WTC11 (cell line): Measurements from ENCODE around the gene CD82. TPM values are rescaled to one million over a fixed set of nuclear protein-coding genes. Genes with fewer than 3 reads are reported as not detected.

Experiments
- ATAC-seq: fragments of 200-7000 bp; cut with Tn5 transposase; 2 replicates; pipeline ENCODE4 v1.10.0; 2021; ENCODE audit warnings: mild to moderate bottlenecking, moderate library complexity
- CTCF ChIA-PET: fragments of 300-600 bp; sonication (Branson Sonifier 250); formaldehyde crosslinking; loops from one replicate; lab custom pipeline; 2021; ENCODE audit warnings: antibody characterized with exemption; lab: Charles Lee
- POLR2A ChIA-PET: fragments of 350-600 bp; sonication (Branson Sonifier 250); formaldehyde crosslinking; loops from one replicate; lab custom pipeline; 2021; ENCODE audit warnings: antibody characterized with exemption; lab: Charles Lee
- DNase-seq: peaks from one replicate; pipeline ENCODE4 v3.0.0; 2021; ENCODE audit warnings: low spot score
- H3K27ac Mint-ChIP-seq: 2 replicates; pipeline ENCODE4 v1.8.0; 2021; ENCODE audit warnings: mixed read lengths
- H3K27me3 Mint-ChIP-seq: 2 replicates; pipeline ENCODE4 v1.8.0; 2021; ENCODE audit warnings: low read depth, mild to moderate bottlenecking, moderate library complexity, mixed read lengths
- H3K36me3 Mint-ChIP-seq: 2 replicates; pipeline ENCODE4 v1.8.0; 2021; ENCODE audit warnings: mixed read lengths
- H3K4me1 Mint-ChIP-seq: 2 replicates; pipeline ENCODE4 v1.8.0; 2022; ENCODE audit warnings: mixed read lengths
- H3K4me3 Mint-ChIP-seq: 2 replicates; pipeline ENCODE4 v1.8.0; 2021; ENCODE audit warnings: mild to moderate bottlenecking, moderate library complexity, mixed read lengths
- H3K9me3 Mint-ChIP-seq: 2 replicates; pipeline ENCODE4 v1.8.0; 2021; ENCODE audit warnings: mixed read lengths
- HMGA2 ChIP-seq: fragments of 250-450 bp; sonication (Bioruptor Pico); IDR thresholded peaks from 2 replicates; pipeline ENCODE4 v1.4.0; 2021; ENCODE audit warnings: mild to moderate bottlenecking, moderate library complexity
- MYBL2 ChIP-seq: sonication (generic); formaldehyde crosslinking; IDR thresholded peaks from 2 replicates; pipeline ENCODE4 v1.8.1; 2023; ENCODE audit warnings: mild to moderate bottlenecking, moderate library complexity, missing genetic modification reagents
- NFYB ChIP-seq: sonication (generic); formaldehyde crosslinking; conservative IDR thresholded peaks from 2 replicates; pipeline ENCODE4 v1.8.0; 2022; ENCODE audit warnings: low read depth, missing genetic modification reagents
- NR2C2 ChIP-seq: sonication (generic); formaldehyde crosslinking; IDR thresholded peaks from 2 replicates; pipeline ENCODE4 v1.8.0; 2022; ENCODE audit warnings: mild to moderate bottlenecking, missing genetic modification reagents
- TEAD1 ChIP-seq: sonication (generic); formaldehyde crosslinking; IDR thresholded peaks from 2 replicates; pipeline ENCODE4 v1.8.0; 2022; ENCODE audit warnings: mild to moderate bottlenecking, missing genetic modification reagents
- ZNF232 ChIP-seq: sonication (generic); formaldehyde crosslinking; IDR thresholded peaks from 2 replicates; pipeline ENCODE4 v1.8.0; 2022; ENCODE audit warnings: mild to moderate bottlenecking, missing genetic modification reagents
- ZNF317 ChIP-seq: sonication (generic); formaldehyde crosslinking; IDR thresholded peaks from 2 replicates; pipeline ENCODE4 v1.8.1; 2023; ENCODE audit warnings: low read depth, mild to moderate bottlenecking, moderate library complexity, missing genetic modification reagents, borderline replicate concordance
- ZNF396 ChIP-seq: fragments of 250-450 bp; sonication (Bioruptor Pico); IDR thresholded peaks from 2 replicates; pipeline ENCODE4 v1.8.0; 2021; ENCODE audit warnings: mild to moderate bottlenecking, moderate library complexity, borderline replicate concordance
- total RNA-seq: library from RNA; stranded (reverse); gene quantifications from 3 replicates; pipeline ENCODE4 v1.2.3, GENCODE V29; 2021
- TF ChIP-seq, protein P1 (sequence below): sonication (generic); formaldehyde crosslinking; IDR thresholded peaks from 2 replicates; pipeline ENCODE4 v1.8.1; 2023; ENCODE audit warnings: mild to moderate bottlenecking, missing genetic modification reagents, borderline replicate concordance
- TF ChIP-seq, protein P2 (sequence below): sonication (generic); formaldehyde crosslinking; IDR thresholded peaks from 2 replicates; pipeline ENCODE4 v1.8.1; 2022; ENCODE audit warnings: low read depth, mild to moderate bottlenecking, moderate library complexity, missing genetic modification reagents, borderline replicate concordance
- TF ChIP-seq, protein P3 (sequence below): fragments of 250-450 bp; sonication (Bioruptor Pico); IDR thresholded peaks from 2 replicates; pipeline ENCODE4 v1.9.0; 2021; ENCODE audit warnings: mild to moderate bottlenecking
- TF ChIP-seq, protein P4 (sequence below): sonication (generic); formaldehyde crosslinking; IDR thresholded peaks from 2 replicates; pipeline ENCODE4 v1.8.0; 2022; ENCODE audit warnings: mild to moderate bottlenecking, missing genetic modification reagents

Gene CD82
- total RNA-seq, 1 experiment from 2014 or later = 15.5 TPM

DNA sequence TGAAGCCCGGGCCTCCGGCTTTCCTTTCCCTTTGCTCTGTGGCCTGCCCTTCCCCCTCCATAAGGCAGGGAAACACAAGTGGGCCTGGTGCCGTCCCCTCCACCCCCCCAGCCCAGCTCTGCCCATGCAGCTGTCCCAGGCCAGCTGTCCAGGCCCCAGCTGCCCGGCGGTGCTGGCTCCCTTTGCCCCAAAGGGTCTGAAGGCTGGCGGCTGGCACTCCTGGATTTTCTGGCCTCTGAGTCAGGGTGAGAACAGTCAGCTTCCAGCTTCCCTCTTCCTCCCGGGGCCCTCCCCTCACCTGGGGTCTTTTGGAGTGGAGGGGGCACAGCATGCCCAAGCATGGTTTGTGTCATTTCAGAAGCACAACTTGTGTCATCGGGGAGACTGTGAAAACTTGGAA, 27.8 kb downstream of the CD82 start:
- no peak overlapping the region for H3K27ac Mint-ChIP-seq
- H3K9me3 Mint-ChIP-seq = no peaks in the 10 kb centered on the region
- no peak for ATAC-seq
- no peaks in the 10 kb centered on the region for H3K36me3 Mint-ChIP-seq
- ChIA-PET POLR2A (no interaction called here), CTCF (interaction anchor here (1.0 to 1.5 kb wide), 2 partner anchors 24 to 34 kb away, joined by 4 to 5 read pairs; no protein-coding TSS in a partner anchor)
- no peaks in the 10 kb centered on the region for H3K27me3 Mint-ChIP-seq
- peaks cover 15% of the 10 kb centered on the region for H3K4me1 Mint-ChIP-seq
- no peak for TF ChIP-seq ZNF396
- TF ChIP-seq MYBL2 = no peak
- TF ChIP-seq, protein P1, sequence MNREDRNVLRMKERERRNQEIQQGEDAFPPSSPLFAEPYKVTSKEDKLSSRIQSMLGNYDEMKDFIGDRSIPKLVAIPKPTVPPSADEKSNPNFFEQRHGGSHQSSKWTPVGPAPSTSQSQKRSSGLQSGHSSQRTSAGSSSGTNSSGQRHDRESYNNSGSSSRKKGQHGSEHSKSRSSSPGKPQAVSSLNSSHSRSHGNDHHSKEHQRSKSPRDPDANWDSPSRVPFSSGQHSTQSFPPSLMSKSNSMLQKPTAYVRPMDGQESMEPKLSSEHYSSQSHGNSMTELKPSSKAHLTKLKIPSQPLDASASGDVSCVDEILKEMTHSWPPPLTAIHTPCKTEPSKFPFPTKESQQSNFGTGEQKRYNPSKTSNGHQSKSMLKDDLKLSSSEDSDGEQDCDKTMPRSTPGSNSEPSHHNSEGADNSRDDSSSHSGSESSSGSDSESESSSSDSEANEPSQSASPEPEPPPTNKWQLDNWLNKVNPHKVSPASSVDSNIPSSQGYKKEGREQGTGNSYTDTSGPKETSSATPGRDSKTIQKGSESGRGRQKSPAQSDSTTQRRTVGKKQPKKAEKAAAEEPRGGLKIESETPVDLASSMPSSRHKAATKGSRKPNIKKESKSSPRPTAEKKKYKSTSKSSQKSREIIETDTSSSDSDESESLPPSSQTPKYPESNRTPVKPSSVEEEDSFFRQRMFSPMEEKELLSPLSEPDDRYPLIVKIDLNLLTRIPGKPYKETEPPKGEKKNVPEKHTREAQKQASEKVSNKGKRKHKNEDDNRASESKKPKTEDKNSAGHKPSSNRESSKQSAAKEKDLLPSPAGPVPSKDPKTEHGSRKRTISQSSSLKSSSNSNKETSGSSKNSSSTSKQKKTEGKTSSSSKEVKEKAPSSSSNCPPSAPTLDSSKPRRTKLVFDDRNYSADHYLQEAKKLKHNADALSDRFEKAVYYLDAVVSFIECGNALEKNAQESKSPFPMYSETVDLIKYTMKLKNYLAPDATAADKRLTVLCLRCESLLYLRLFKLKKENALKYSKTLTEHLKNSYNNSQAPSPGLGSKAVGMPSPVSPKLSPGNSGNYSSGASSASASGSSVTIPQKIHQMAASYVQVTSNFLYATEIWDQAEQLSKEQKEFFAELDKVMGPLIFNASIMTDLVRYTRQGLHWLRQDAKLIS (CRISPR knock-in tag) = no peak
- TF ChIP-seq, protein P2, sequence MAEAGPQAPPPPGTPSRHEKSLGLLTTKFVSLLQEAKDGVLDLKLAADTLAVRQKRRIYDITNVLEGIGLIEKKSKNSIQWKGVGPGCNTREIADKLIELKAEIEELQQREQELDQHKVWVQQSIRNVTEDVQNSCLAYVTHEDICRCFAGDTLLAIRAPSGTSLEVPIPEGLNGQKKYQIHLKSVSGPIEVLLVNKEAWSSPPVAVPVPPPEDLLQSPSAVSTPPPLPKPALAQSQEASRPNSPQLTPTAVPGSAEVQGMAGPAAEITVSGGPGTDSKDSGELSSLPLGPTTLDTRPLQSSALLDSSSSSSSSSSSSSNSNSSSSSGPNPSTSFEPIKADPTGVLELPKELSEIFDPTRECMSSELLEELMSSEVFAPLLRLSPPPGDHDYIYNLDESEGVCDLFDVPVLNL (CRISPR knock-in tag) = no peak
- TF ChIP-seq ZNF232 (CRISPR knock-in tag) = no peak
- no peak for TF ChIP-seq HMGA2 (CRISPR knock-in tag)
- TF ChIP-seq, protein P3, sequence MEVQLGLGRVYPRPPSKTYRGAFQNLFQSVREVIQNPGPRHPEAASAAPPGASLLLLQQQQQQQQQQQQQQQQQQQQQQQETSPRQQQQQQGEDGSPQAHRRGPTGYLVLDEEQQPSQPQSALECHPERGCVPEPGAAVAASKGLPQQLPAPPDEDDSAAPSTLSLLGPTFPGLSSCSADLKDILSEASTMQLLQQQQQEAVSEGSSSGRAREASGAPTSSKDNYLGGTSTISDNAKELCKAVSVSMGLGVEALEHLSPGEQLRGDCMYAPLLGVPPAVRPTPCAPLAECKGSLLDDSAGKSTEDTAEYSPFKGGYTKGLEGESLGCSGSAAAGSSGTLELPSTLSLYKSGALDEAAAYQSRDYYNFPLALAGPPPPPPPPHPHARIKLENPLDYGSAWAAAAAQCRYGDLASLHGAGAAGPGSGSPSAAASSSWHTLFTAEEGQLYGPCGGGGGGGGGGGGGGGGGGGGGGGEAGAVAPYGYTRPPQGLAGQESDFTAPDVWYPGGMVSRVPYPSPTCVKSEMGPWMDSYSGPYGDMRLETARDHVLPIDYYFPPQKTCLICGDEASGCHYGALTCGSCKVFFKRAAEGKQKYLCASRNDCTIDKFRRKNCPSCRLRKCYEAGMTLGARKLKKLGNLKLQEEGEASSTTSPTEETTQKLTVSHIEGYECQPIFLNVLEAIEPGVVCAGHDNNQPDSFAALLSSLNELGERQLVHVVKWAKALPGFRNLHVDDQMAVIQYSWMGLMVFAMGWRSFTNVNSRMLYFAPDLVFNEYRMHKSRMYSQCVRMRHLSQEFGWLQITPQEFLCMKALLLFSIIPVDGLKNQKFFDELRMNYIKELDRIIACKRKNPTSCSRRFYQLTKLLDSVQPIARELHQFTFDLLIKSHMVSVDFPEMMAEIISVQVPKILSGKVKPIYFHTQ (CRISPR knock-in tag) = no peak
- no peak for TF ChIP-seq TEAD1 (CRISPR knock-in tag)
- no peak for TF ChIP-seq NR2C2 (CRISPR knock-in tag)
- TF ChIP-seq, protein P4, sequence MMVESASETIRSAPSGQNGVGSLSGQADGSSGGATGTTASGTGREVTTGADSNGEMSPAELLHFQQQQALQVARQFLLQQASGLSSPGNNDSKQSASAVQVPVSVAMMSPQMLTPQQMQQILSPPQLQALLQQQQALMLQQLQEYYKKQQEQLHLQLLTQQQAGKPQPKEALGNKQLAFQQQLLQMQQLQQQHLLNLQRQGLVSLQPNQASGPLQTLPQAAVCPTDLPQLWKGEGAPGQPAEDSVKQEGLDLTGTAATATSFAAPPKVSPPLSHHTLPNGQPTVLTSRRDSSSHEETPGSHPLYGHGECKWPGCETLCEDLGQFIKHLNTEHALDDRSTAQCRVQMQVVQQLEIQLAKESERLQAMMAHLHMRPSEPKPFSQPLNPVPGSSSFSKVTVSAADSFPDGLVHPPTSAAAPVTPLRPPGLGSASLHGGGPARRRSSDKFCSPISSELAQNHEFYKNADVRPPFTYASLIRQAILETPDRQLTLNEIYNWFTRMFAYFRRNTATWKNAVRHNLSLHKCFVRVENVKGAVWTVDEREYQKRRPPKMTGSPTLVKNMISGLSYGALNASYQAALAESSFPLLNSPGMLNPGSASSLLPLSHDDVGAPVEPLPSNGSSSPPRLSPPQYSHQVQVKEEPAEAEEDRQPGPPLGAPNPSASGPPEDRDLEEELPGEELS (CRISPR knock-in tag) = no peak
- TF ChIP-seq ZNF317 (CRISPR knock-in tag) = no peak
- TF ChIP-seq, all 79 proteins: peak for 0
- no peak for DNase-seq
- H3K4me3 Mint-ChIP-seq = no peak overlapping the region

DNA sequence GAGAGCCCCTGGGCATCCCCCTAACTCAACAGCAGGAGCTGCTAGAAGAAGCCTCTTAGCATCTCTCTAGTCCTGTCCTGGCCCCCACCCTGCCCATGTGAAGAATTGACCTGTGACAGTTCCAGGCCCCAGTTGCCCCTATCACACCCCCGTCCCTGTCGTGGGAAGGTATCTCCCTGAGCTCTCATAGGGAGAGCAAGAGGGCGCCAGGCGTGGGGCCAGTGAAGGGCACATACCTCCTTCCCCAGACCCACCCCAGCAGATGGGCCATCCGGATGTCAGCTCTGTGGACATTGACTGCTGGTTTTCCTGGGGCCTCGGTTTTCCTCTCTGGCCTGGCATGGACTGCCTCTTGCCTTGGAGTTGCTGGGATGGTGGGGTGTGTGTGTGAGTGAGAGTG, 29.5 kb downstream of the CD82 start:
- ChIA-PET CTCF (interaction anchor here (1.0 to 2.1 kb wide), 5 partner anchors 9 to 317 kb away, joined by 4 to 9 read pairs (median 4); no protein-coding TSS in a partner anchor), POLR2A (interaction anchor here (0.6 kb wide), 1 partner anchor 238 kb away, joined by 3 read pairs; no protein-coding TSS in a partner anchor)
- ATAC-seq (no peak), DNase-seq (no peak)
- Mint-ChIP-seq H3K4me1 (peaks cover 15% of the 10 kb centered on the region), H3K27ac (no peak overlapping the region), H3K27me3 (no peaks in the 10 kb centered on the region), H3K4me3 (no peak overlapping the region), H3K9me3 (no peaks in the 10 kb centered on the region), H3K36me3 (no peaks in the 10 kb centered on the region)
- no peak for TF ChIP-seq NFYB (CRISPR knock-in tag)
